SU-DHL-6 (cell line): ENCODE results near the gene SERPINA1.

Source experiments
- EZH2phosphoT487 ChIP-seq: fragments of 200-600 bp; sonication (generic), shearing (Covaris generic); conservative IDR thresholded peaks from 2 replicates; pipeline ENCODE4 v1.6.1; 2018; ENCODE audit warnings: mild to moderate bottlenecking, antibody characterized with exemption, low read length, moderate library complexity, mixed read lengths
- TF ChIP-seq, protein P1 (sequence below): fragments of 200-600 bp; sonication (generic); IDR thresholded peaks from one replicate; pipeline ENCODE4 v1.5.1; 2017; ENCODE audit warnings: antibody characterized with exemption, mild to moderate bottlenecking, low read length, moderate library complexity; ENCODE audit not compliant: insufficient read depth, poor library complexity, severe bottlenecking

DNA sequence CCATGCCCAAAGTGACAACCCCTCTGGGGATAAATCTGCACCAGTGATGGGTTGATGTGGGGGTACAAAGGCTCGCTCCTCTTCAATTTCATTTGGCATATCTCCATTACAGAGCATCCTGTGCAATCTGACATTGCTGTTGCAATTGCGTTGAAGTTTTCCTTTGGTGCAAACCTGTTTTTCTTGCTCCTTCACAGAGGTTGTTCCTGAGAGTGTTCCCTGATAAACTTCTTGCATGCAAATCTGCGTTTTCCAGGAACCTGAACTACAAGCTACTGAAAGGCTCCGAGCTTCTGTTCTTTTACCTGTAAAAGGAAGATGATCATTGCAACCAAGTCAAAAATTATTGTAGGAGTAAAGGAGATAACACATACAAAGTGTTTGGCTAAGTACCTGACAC is 38.1 kb upstream of the SERPINA1 start:
- TF ChIP-seq, protein P1, sequence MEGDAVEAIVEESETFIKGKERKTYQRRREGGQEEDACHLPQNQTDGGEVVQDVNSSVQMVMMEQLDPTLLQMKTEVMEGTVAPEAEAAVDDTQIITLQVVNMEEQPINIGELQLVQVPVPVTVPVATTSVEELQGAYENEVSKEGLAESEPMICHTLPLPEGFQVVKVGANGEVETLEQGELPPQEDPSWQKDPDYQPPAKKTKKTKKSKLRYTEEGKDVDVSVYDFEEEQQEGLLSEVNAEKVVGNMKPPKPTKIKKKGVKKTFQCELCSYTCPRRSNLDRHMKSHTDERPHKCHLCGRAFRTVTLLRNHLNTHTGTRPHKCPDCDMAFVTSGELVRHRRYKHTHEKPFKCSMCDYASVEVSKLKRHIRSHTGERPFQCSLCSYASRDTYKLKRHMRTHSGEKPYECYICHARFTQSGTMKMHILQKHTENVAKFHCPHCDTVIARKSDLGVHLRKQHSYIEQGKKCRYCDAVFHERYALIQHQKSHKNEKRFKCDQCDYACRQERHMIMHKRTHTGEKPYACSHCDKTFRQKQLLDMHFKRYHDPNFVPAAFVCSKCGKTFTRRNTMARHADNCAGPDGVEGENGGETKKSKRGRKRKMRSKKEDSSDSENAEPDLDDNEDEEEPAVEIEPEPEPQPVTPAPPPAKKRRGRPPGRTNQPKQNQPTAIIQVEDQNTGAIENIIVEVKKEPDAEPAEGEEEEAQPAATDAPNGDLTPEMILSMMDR, result no peak
- no peak for TF ChIP-seq EZH2phosphoT487
